IMR-90 (cell line): ENCODE data around the gene CUBN. TPM values are rescaled to one million over a fixed set of nuclear protein-coding genes. Genes with fewer than 3 reads are reported as not detected.

Experiments used
- ATAC-seq: fragments of 200-7000 bp; cut with Tn5 transposase; 2 replicates; pipeline ENCODE4 v1.9.1; 2020; ENCODE audit warnings: low read depth, mild to moderate bottlenecking, moderate library complexity
- BruUV-seq: library from RNA; stranded (reverse); fragments of 400-500 nt; replicated peaks from 2 replicates; lab custom pipeline; 2021; lab: Mats Ljungman, UMichigan
- CTCF ChIA-PET: fragments of 300-600 bp; formaldehyde crosslinking; extraction: SDS; loops from one replicate; lab custom pipeline; 2021; ENCODE audit warnings: antibody characterized with exemption; lab: Yijun Ruan, JAX
- POLR2A ChIA-PET: fragments of 300-600 bp; sonication (Branson Sonifier 250); formaldehyde crosslinking; loops from one replicate; lab custom pipeline; 2022; ENCODE audit warnings: antibody characterized with exemption; ENCODE audit not compliant: unreplicated experiment; lab: Charles Lee
- DNase-seq: peaks from one replicate; pipeline ENCODE4 v3.0.0; 2013
- H2AFZ ChIP-seq: replicated peaks from 2 replicates; pipeline ENCODE3; 2013; ENCODE audit warnings: low read length, mild to moderate bottlenecking; ENCODE audit not compliant: poor library complexity
- H2AK5ac ChIP-seq: 2 replicates; pipeline ENCODE4 v1.6.1; 2013; ENCODE audit warnings: low read depth, low read length, inconsistent platforms
- H2AK9ac ChIP-seq: replicated peaks from 2 replicates; pipeline ENCODE3; 2013; ENCODE audit warnings: mild to moderate bottlenecking, low read depth, low read length, moderate library complexity; ENCODE audit not compliant: poor library complexity
- H2BK120ac ChIP-seq: 2 replicates; pipeline ENCODE4 v1.6.1; 2013; ENCODE audit warnings: low read depth, low read length, inconsistent platforms
- H2BK15ac ChIP-seq: 3 replicates; pipeline ENCODE4 v1.6.1; 2013; ENCODE audit warnings: low read depth, low read length, inconsistent platforms
- H2BK20ac ChIP-seq: 2 replicates; pipeline ENCODE4 v1.6.1; 2013; ENCODE audit warnings: low read depth, mild to moderate bottlenecking, inconsistent platforms, low read length, moderate library complexity
- H2BK5ac ChIP-seq: 2 replicates; pipeline ENCODE4 v1.6.1; 2013; ENCODE audit warnings: mild to moderate bottlenecking, low read depth, low read length, inconsistent platforms; ENCODE audit not compliant: poor library complexity, severe bottlenecking
- H3K14ac ChIP-seq: replicated peaks from 2 replicates; pipeline ENCODE4 v1.6.1; 2013; ENCODE audit warnings: low read depth, low read length, inconsistent platforms
- H3K18ac ChIP-seq: 2 replicates; pipeline ENCODE4 v1.6.1; 2013; ENCODE audit warnings: low read depth, low read length, control low read depth
- H3K23ac ChIP-seq: 2 replicates; pipeline ENCODE4 v1.6.1; 2013; ENCODE audit warnings: low read depth, low read length, inconsistent platforms
- H3K27ac ChIP-seq: 2 replicates; pipeline ENCODE4 v1.5.1; 2013; ENCODE audit warnings: mild to moderate bottlenecking, control low read depth, low read length; ENCODE audit not compliant: insufficient read depth
- H3K27me3 ChIP-seq: 2 replicates; pipeline ENCODE4 v1.6.1; 2013; ENCODE audit warnings: low read length; ENCODE audit not compliant: control insufficient read depth, insufficient read depth
- H3K36me3 ChIP-seq: 2 replicates; pipeline ENCODE4 v1.6.1; 2013; ENCODE audit warnings: low read length, mixed read lengths; ENCODE audit not compliant: control insufficient read depth, insufficient read depth
- H3K4ac ChIP-seq: 2 replicates; pipeline ENCODE4 v1.6.1; 2013; ENCODE audit warnings: low read depth, low read length, inconsistent platforms
- H3K4me1 ChIP-seq: 2 replicates; pipeline ENCODE4 v1.6.1; 2013; ENCODE audit warnings: low read length, mixed read lengths; ENCODE audit not compliant: control insufficient read depth, insufficient read depth
- H3K4me2 ChIP-seq: 2 replicates; pipeline ENCODE4 v1.6.1; 2013; ENCODE audit warnings: low read depth, mild to moderate bottlenecking, control low read depth, low read length, moderate library complexity
- H3K4me3 ChIP-seq: 2 replicates; pipeline ENCODE4 v1.5.1; 2013; ENCODE audit warnings: low read depth, mild to moderate bottlenecking, control low read depth, low read length, moderate library complexity; ENCODE audit not compliant: insufficient read depth
- H3K56ac ChIP-seq: 2 replicates; pipeline ENCODE4 v1.6.1; 2013; ENCODE audit warnings: low read length, inconsistent platforms; ENCODE audit not compliant: insufficient read depth; ENCODE audit errors: extremely low read depth
- H3K79me1 ChIP-seq, 2 experiments: 2 replicates each; pipeline ENCODE4 v1.6.1; 2013; ENCODE audit warnings: low read length in 2 of 2, inconsistent platforms in 1 of 2, low read depth in 1 of 2
- H3K9ac ChIP-seq: 2 replicates; pipeline ENCODE4 v1.6.1; 2013; ENCODE audit warnings: low read depth, low read length, control low read depth
- H3K9me1 ChIP-seq: 2 replicates; pipeline ENCODE4 v1.6.1; 2013; ENCODE audit warnings: low read length, inconsistent platforms; ENCODE audit not compliant: insufficient read depth
- H3K9me3 ChIP-seq: 2 replicates; pipeline ENCODE4 v1.6.1; 2013; ENCODE audit warnings: low read length; ENCODE audit not compliant: control insufficient read depth, insufficient read depth
- H4K20me1 ChIP-seq: 2 replicates; pipeline ENCODE4 v1.6.1; 2013; ENCODE audit warnings: low read length, inconsistent platforms; ENCODE audit not compliant: insufficient read depth
- H4K5ac ChIP-seq: 2 replicates; pipeline ENCODE4 v1.6.1; 2013; ENCODE audit warnings: mild to moderate bottlenecking, low read depth, low read length, control low read depth
- H4K8ac ChIP-seq, 2 experiments: 2 replicates each; pipeline ENCODE4 v1.6.1; 2013; ENCODE audit warnings: low read depth in 2 of 2, low read length in 2 of 2, control low read depth in 1 of 2, inconsistent platforms in 1 of 2
- H4K91ac ChIP-seq: 2 replicates; pipeline ENCODE4 v1.6.1; 2013; ENCODE audit warnings: low read depth, low read length, inconsistent platforms; ENCODE audit not compliant: insufficient read depth
- BHLHE40 ChIP-seq: fragments of 150-350 bp; IDR thresholded peaks from 2 replicates; pipeline ENCODE4 v1.6.1; 2016; ENCODE audit warnings: mild to moderate bottlenecking, low read depth, low read length
- CEBPB ChIP-seq: IDR thresholded peaks from 2 replicates; pipeline ENCODE4 v1.6.1; 2012; ENCODE audit warnings: low read depth, low read length, improper control_type of control experiment
- CHD1 ChIP-seq: IDR thresholded peaks from 2 replicates; pipeline ENCODE4 v1.6.1; 2012; ENCODE audit warnings: low read depth, low read length, improper control_type of control experiment
- CTCF ChIP-seq: conservative IDR thresholded peaks from 2 replicates; pipeline ENCODE4 v1.5.1; 2012; ENCODE audit warnings: mild to moderate bottlenecking, low read depth, low read length, improper control_type of control experiment
- ELK1 ChIP-seq: fragments of 150-350 bp; IDR thresholded peaks from 2 replicates; pipeline ENCODE4 v1.6.1; 2016; ENCODE audit warnings: low read depth, mild to moderate bottlenecking, low read length, moderate library complexity, borderline replicate concordance
- FOS ChIP-seq: fragments of 150-350 bp; IDR thresholded peaks from 2 replicates; pipeline ENCODE4 v1.6.1; 2016; ENCODE audit warnings: low read depth, low read length
- MAFK ChIP-seq: IDR thresholded peaks from 2 replicates; pipeline ENCODE4 v1.6.1; 2012; ENCODE audit warnings: low read depth, low read length, improper control_type of control experiment
- RAD21 ChIP-seq: IDR thresholded peaks from 2 replicates; pipeline ENCODE4 v1.6.1; 2012; ENCODE audit warnings: low read length, improper control_type of control experiment
- RCOR1 ChIP-seq: IDR thresholded peaks from 2 replicates; pipeline ENCODE4 v1.6.1; 2012; ENCODE audit warnings: mild to moderate bottlenecking, low read length, improper control_type of control experiment; ENCODE audit not compliant: insufficient replicate concordance
- SMC3 ChIP-seq: fragments of 150-350 bp; IDR thresholded peaks from 2 replicates; pipeline ENCODE4 v1.6.1; 2016; ENCODE audit warnings: low read depth, mild to moderate bottlenecking, antibody characterized with exemption, low read length, moderate library complexity
- WGBS, 2 experiments: methylation state at CpG; one replicate each; pipeline versions ENCODE4 v1.1.5 to v1.1.7; 2013; ENCODE audit warnings: missing lambda C conversion rate in 2 of 2; ENCODE audit not compliant: insufficient read length in 1 of 2; ENCODE audit errors: extremely low coverage in 2 of 2; 5-methylcytosine and 5-hydroxymethylcytosine counted together
- dilution Hi-C: fragments of 300-500 bp; cut with HindIII; formaldehyde crosslinking; loops from one replicate; pipeline ENCODE4 v1.14.3; 2018; ENCODE audit warnings: low sequenced_read_pairs; ENCODE audit not compliant: unreplicated experiment
- in situ Hi-C: fragments of 300-500 bp; cut with MboI; formaldehyde crosslinking; loops from 3 replicates; pipeline ENCODE4 v1.14.3; 2019; ENCODE audit warnings: low sequenced_read_pairs, inconsistent platforms, mixed read lengths
- intact Hi-C: fragments of 100-400 bp; cut with micrococcal nuclease; formaldehyde crosslinking; loops from 2 replicates; pipeline ENCODE4 v1.10.0; 2022
- polyA plus RNA-seq, 3 experiments: library from polyadenylated mRNA; depleted of rRNA; stranded (reverse); fragments of >200 nt; gene quantifications; 2 replicates each; pipeline ENCODE4 v1.2.3, GENCODE V29; 2012; ENCODE audit warnings: low replicate concordance in 1 of 3
- total RNA-seq: library from RNA; depleted of rRNA; stranded (reverse); fragments of >200 nt; gene quantifications from 2 replicates; pipeline ENCODE4 v1.2.3, GENCODE V29; 2012

The CUBN gene
- total and polyA plus RNA-seq, 2 of the 4 experiments (the other 2 are of a cell fraction) = 0.19 to 0.54 TPM

GRCh38 chr10:16987206-16987621 lies 142.4 kb downstream of the CUBN start:
- no TSS peak for BruUV-seq
- POLR2A ChIA-PET = interaction anchor here (1.0 to 2.9 kb wide), 5 partner anchors 9 to 242 kb away, joined by 3 to 21 read pairs (median 10); partner anchors contain the start of gene VIM

More at GRCh38 chr10:16987206-16987621, 142.4 kb downstream of the CUBN start:
- Histone ChIP-seq H3K27ac (peak overlapping the region; percentile 95), H3K9ac (peak overlapping the region; percentile 64), H4K20me1 (no peaks in the 10 kb centered on the region), H4K91ac (peak overlapping the region; percentile 100), H2AFZ (no peak overlapping the region), H3K9me1 (peaks cover 17% of the 10 kb centered on the region), H3K14ac (peak overlapping the region; percentile 91), H2BK120ac (peak overlapping the region; percentile 99), H3K27me3 (no peaks in the 10 kb centered on the region), H2BK5ac (peak overlapping the region; percentile 99), H3K56ac (peak overlapping the region; percentile 97), H2AK9ac (no peak overlapping the region), H3K4ac (peak overlapping the region; percentile 96), H2BK20ac (peak overlapping the region; percentile 99), H3K36me3 (no peaks in the 10 kb centered on the region), H3K4me3 (no peak overlapping the region), H3K18ac (peak overlapping the region; percentile 97), H2AK5ac (peak overlapping the region; percentile 75), H3K4me2 (peak overlapping the region; percentile 47), H4K8ac (peak overlapping the region; percentile 94 to 96), H4K5ac (peak overlapping the region; percentile 97), H3K9me3 (no peaks in the 10 kb centered on the region), H3K4me1 (peaks cover 25% of the 10 kb centered on the region), H3K23ac (peak overlapping the region; percentile 89), H2BK15ac (peak overlapping the region; percentile 96), H3K79me1 (peaks cover 0 to 18% of the 10 kb centered on the region in 2 experiments; a peak in 2 of 4 replicates)
- DNase-seq (peak; percentile 87), ATAC-seq (peak; percentile 63)
- WGBS, 2 experiments = no CpG with 5 or more reads among the region's 4 CpGs
- dilution Hi-C loops = no loop called here
- CTCF ChIA-PET = interaction anchor here (1.0 to 1.3 kb wide), 3 partner anchors 12 to 123 kb away, joined by 3 to 4 read pairs (median 3); no protein-coding TSS in a partner anchor
- TF ChIP-seq CTCF (no peak), CEBPB (peak; percentile 63), RCOR1 (no peak), CHD1 (no peak), ELK1 (no peak), BHLHE40 (no peak), MAFK (peak; percentile 51; the same call in 1 of the 2 replicates), FOS (0 out of 2 replicates have a peak, but pooled peaks have one; percentile 54), RAD21 (no peak), SMC3 (no peak)
- intact Hi-C loops = loop anchor here (1.0 to 5.0 kb wide), 2 partner anchors 36 to 240 kb away; partner anchors contain the start of gene VIM
- in situ Hi-C loops = no loop called here
